ENCODE results near the gene TNFRSF18. TPM values are rescaled to one million over a fixed set of nuclear protein-coding genes. Genes with fewer than 3 reads are reported as not detected.

Gene TNFRSF18
- total and polyA plus RNA-seq, 2 donors: 4.2 to 29.9 TPM

DNA sequence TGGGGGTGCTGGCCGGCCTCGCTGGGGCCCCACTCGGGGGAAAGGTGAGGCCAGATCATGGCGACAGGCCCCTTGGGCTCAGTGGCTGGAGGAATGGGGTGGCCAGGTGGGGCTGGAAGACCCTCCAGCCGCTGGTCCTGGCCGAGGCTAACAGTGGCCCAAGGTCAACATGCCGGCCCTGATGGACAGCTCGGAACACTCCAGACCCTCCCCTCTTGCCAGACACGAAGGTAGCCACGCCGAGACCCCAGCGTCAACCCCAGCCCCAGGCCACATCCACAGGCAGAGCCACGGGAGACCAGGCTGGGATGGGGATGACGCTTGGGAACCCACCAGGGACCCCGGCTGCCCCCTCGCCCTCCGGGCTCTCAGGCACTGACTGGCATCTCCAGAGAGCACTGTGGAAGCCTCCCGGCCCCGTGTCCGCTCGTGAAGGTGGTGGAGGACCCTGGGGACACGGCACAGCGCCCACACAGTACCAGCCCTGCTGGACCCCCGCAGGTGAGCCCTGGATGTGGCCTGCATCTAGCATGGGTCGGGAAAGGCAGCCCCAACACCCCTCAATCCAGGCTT lies 41.0 kb upstream of the TNFRSF18 start:
- 80% methylated on average over 25 of the region's 25 CpGs for WGBS
- DNase-seq (ENCODE audit: low read depth in 6 of 9, low spot score in 9 of 9): no peak
- peaks cover 3 to 10% of the 10 kb centered on the region in 2 donors for H3K4me1 ChIP-seq (ENCODE audit: control insufficient read depth in 2 of 2, insufficient read depth in 2 of 2, low read length in 2 of 2)
- no peak overlapping the region for H3K27ac ChIP-seq (ENCODE audit: low read depth in 1 of 2, low read length in 1 of 2)
- H3K27me3 ChIP-seq (ENCODE audit: control insufficient read depth in 2 of 2, insufficient read depth in 1 of 2, low read length in 1 of 2): peaks cover 26 to 33% of the 10 kb centered on the region in 2 donors
- no peak overlapping the region for H3K4me3 ChIP-seq (ENCODE audit: low read length in 2 of 2)
- H3K36me3 ChIP-seq (ENCODE audit: control insufficient read depth in 2 of 2, insufficient read depth in 2 of 2, low read length in 1 of 2): peaks cover 0 to 2% of the 10 kb centered on the region in 2 donors
- H3K9me3 ChIP-seq (ENCODE audit: control insufficient read depth in 2 of 2, insufficient read depth in 1 of 2, low read length in 1 of 2): peaks cover 0 to 5% of the 10 kb centered on the region in 2 donors

DNA sequence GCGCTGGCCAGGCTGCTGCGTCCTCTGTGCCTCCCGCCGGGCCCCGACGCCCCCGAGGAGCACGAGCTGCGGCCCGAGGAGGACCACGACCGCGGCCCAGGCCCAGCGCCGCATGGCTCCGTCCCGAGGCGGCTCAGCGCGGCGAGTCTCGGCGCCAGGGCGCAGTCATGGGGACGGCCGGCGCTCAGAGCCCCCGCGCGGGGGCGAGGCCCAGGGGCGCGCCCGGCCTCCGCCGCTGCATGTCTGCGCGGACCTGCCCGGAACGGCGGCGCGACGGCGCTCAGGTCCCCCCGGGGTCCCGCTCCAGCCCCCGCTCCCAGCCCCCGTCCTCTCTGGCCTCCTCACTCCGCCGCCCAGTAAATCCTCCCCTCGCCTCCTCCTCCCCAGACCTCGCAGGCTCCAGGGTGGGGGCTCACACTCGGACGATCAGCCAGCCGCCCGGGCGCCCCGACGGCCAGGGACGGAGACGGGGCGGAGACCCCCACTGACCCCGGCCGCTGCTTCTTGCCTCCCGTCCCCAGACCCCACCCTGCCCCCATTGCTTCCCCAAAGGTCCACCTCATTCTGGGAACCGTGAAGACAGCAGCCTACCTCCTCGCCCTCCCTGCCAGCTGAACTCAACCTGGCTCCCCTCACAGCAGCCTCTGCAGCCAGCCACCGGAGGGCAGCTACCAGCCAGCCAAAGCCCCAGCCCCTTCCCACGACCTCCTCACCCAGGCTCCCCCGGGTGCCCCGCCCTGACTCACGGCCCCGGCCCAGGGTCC lies 40.4 kb upstream of the TNFRSF18 start, which contains the start of gene C1QTNF12:
Gene C1QTNF12, minus strand, starts transcription at position 146 of the 764 bp plus-strand sequence. Its CDS starts 32 bp downstream, at position 114.
- Histone ChIP-seq H3K27me3 (ENCODE audit: control insufficient read depth in 2 of 2, insufficient read depth in 1 of 2, low read length in 1 of 2) (peaks cover 26 to 33% of the 10 kb centered on the region in 2 donors), H3K36me3 (ENCODE audit: control insufficient read depth in 2 of 2, insufficient read depth in 2 of 2, low read length in 1 of 2) (no peaks in the 10 kb centered on the region), H3K27ac (ENCODE audit: low read depth in 1 of 2, low read length in 1 of 2) (no peak within 1 kb of the TSS), H3K4me1 (ENCODE audit: control insufficient read depth in 2 of 2, insufficient read depth in 2 of 2, low read length in 2 of 2) (peaks cover 3 to 10% of the 10 kb centered on the region in 2 donors), H3K9me3 (ENCODE audit: control insufficient read depth in 2 of 2, insufficient read depth in 1 of 2, low read length in 1 of 2) (peaks cover 0 to 5% of the 10 kb centered on the region in 2 donors), H3K4me3 (ENCODE audit: low read length in 2 of 2) (no peak within 1 kb of the TSS)
- 8% methylated on average over 74 of the region's 74 CpGs for WGBS
- DNase-seq (ENCODE audit: low read depth in 6 of 9, low spot score in 9 of 9): no peak

DNA sequence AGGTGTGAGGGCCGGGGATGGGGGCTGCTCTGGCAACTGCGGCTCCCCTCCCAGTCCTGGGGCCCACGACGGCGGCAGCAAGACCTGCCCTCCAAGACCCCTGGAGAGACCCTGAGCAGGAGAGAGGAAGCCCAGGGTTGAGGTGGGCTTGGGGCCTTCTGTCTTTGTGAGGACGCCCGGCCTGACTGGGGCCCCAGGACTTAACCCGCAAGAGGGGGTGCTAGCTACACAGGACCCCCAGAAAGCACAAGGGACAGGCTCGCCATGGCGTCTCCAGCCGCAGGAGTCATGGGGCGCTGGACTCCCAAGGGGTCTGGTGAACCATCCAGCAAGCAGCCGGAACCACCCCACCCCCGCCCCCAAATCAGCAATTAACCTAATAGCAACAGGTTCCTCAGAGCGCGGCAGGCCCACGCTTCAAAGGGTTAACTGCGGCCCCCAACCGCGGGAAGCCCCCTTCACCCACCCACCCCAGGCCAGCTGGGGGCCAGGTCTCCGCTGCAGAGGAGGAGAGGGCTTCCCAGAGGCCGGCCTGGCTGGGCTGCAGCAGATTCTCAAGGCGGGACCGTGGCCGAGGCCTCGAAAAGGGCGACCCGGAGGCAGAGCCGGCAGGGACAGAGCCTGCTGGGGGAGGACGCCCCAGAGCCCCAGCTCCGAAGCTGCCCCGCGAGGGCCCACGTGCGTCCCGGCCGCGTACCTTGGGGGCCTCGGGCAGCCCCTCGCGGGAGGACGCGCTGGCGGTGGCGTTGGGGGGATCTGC lies 39.6 kb upstream of the TNFRSF18 start:
- peaks cover 26 to 33% of the 10 kb centered on the region in 2 donors for H3K27me3 ChIP-seq (ENCODE audit: control insufficient read depth in 2 of 2, insufficient read depth in 1 of 2, low read length in 1 of 2)
- no peak overlapping the region for H3K4me3 ChIP-seq (ENCODE audit: low read length in 2 of 2)
- H3K36me3 ChIP-seq (ENCODE audit: control insufficient read depth in 2 of 2, insufficient read depth in 2 of 2, low read length in 1 of 2): no peaks in the 10 kb centered on the region
- H3K9me3 ChIP-seq (ENCODE audit: control insufficient read depth in 2 of 2, insufficient read depth in 1 of 2, low read length in 1 of 2): peaks cover 0 to 5% of the 10 kb centered on the region in 2 donors
- H3K27ac ChIP-seq (ENCODE audit: low read depth in 1 of 2, low read length in 1 of 2): no peak overlapping the region
- H3K4me1 ChIP-seq (ENCODE audit: control insufficient read depth in 2 of 2, insufficient read depth in 2 of 2, low read length in 2 of 2): peaks cover 3 to 7% of the 10 kb centered on the region in 2 donors
- WGBS: 40% methylated on average over 45 of the region's 45 CpGs
- DNase-seq (ENCODE audit: low read depth in 6 of 9, low spot score in 9 of 9): no peak

DNA sequence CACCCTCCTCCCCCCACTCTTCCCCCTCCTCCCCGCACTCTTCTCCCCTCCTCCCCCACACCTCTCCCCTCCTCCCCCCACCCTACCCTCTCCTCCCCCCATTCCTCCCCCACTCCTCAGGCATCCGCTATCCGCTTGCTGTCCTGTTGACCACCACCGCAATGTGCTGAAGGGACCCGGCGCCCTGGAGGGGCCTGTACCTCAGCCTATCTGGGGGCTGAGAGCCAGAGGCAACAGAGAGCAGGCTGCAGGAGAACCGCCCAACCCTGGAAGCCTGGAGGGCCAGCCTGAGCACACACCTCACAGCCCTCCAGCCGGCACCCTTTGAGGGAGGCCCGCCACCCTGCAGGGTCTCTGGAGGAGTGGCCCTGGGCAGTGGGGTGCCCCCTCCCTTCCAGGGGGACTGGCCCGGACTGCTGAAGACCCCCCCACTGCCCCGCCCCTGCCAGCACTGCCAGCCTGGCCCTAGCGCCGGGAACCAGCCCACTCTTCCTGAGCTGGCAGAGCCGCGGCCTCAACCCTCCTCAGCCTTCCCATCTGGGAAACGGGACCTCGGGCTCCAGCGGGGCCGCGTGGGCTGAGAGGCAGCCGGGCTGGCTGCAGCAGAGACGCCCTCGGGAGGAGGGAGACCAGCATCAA lies 38.9 kb upstream of the TNFRSF18 start:
- Histone ChIP-seq H3K27me3 (ENCODE audit: control insufficient read depth in 2 of 2, insufficient read depth in 1 of 2, low read length in 1 of 2) (peaks cover 26 to 38% of the 10 kb centered on the region in 2 donors), H3K36me3 (ENCODE audit: control insufficient read depth in 2 of 2, insufficient read depth in 2 of 2, low read length in 1 of 2) (no peaks in the 10 kb centered on the region), H3K9me3 (ENCODE audit: control insufficient read depth in 2 of 2, insufficient read depth in 1 of 2, low read length in 1 of 2) (no peaks in the 10 kb centered on the region), H3K4me3 (ENCODE audit: low read length in 2 of 2) (no peak overlapping the region), H3K27ac (ENCODE audit: low read depth in 1 of 2, low read length in 1 of 2) (no peak overlapping the region), H3K4me1 (ENCODE audit: control insufficient read depth in 2 of 2, insufficient read depth in 2 of 2, low read length in 2 of 2) (no peaks in the 10 kb centered on the region)
- 89% methylated on average over 23 of the region's 23 CpGs for WGBS
- no peak for DNase-seq (ENCODE audit: low read depth in 6 of 9, low spot score in 9 of 9)

DNA sequence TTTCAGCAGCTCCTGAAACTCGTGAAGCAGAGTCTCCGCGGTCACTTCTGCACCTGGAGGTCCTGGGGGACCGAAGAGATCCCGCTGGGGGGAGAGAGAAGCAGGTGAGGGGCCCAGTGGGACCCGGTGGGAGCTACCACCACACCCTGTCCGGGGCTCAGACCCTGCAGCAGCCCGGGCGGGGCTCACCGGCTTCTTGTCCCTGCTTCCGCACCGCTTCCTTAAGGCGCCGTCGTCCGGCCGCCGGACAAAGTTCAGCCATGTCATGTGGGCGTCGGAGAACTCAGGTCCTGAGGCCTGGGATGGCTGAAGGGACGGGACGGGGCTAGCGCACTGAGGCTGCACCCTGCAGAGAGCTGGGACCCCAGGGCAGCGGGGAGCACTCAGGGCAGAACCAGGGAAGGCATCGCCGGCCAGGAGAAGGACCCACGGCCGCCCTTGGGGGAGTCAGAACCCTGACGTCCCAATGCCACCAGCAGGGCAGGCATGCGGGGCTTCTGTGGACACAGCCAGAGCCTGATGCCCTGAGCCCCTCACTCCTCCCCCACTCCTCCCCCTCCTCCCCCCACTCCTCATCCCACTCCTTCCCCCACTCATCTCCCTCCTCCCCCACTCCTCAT lies 37.9 kb upstream of the TNFRSF18 start:
- no peaks in the 10 kb centered on the region for H3K36me3 ChIP-seq (ENCODE audit: control insufficient read depth in 2 of 2, insufficient read depth in 2 of 2, low read length in 1 of 2)
- no peak overlapping the region for H3K27ac ChIP-seq (ENCODE audit: low read depth in 1 of 2, low read length in 1 of 2)
- H3K27me3 ChIP-seq (ENCODE audit: control insufficient read depth in 2 of 2, insufficient read depth in 1 of 2, low read length in 1 of 2): peaks cover 26 to 48% of the 10 kb centered on the region in 2 donors
- no peaks in the 10 kb centered on the region for H3K9me3 ChIP-seq (ENCODE audit: control insufficient read depth in 2 of 2, insufficient read depth in 1 of 2, low read length in 1 of 2)
- H3K4me3 ChIP-seq (ENCODE audit: low read length in 2 of 2): no peak overlapping the region
- no peak for DNase-seq (ENCODE audit: low read depth in 6 of 9, low spot score in 9 of 9)
- WGBS: 93% methylated on average over 30 of the region's 30 CpGs
- no peaks in the 10 kb centered on the region for H3K4me1 ChIP-seq (ENCODE audit: control insufficient read depth in 2 of 2, insufficient read depth in 2 of 2, low read length in 2 of 2)

DNA sequence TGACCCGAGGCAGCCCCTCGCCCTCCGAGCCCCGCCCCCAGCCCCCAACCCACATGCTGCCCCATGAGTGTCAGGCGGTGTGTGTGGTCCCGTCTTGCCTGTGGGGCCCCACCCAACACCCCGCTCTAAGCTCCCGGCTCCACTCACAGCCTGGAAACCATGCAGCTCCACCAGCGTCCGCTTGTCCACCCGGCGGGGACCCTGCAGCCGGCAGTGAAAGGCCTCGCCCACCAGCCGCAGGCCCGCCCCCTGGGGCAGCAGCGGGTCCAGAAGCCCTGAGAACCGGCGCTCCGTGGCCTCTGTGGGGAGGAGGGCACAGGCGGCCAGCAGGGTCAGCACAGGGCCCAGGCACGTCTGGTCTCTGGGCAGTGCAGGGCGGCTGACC lies 37.4 kb upstream of the TNFRSF18 start:
- WGBS: 91% methylated on average over 23 of the region's 23 CpGs
- Histone ChIP-seq H3K27ac (ENCODE audit: low read depth in 1 of 2, low read length in 1 of 2) (no peak overlapping the region), H3K9me3 (ENCODE audit: control insufficient read depth in 2 of 2, insufficient read depth in 1 of 2, low read length in 1 of 2) (no peaks in the 10 kb centered on the region), H3K36me3 (ENCODE audit: control insufficient read depth in 2 of 2, insufficient read depth in 2 of 2, low read length in 1 of 2) (no peaks in the 10 kb centered on the region), H3K4me3 (ENCODE audit: low read length in 2 of 2) (no peak overlapping the region), H3K4me1 (ENCODE audit: control insufficient read depth in 2 of 2, insufficient read depth in 2 of 2, low read length in 2 of 2) (no peaks in the 10 kb centered on the region), H3K27me3 (ENCODE audit: control insufficient read depth in 2 of 2, insufficient read depth in 1 of 2, low read length in 1 of 2) (peaks cover 26 to 52% of the 10 kb centered on the region in 2 donors)
- DNase-seq (ENCODE audit: low read depth in 6 of 9, low spot score in 9 of 9): no peak

DNA sequence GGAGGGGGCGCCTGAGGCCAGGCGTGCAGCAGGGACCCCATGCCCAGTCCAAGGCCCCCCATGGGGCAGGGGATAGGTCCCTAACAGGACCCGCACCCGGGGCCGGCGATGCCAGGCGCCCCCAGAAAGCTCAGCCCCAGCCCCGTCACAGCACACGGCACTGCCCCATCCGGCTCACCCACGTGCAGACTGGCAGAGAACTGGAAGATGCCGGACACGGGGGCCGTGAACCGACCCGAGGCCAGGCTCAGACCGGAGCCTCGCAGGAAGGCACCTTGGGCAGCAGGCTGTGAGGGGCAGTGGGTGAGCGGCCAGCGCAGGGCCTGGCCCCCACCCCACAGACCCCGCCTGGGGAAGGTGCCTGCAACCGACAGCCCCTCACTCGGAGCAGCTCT lies 36.9 kb upstream of the TNFRSF18 start:
- no peak for DNase-seq (ENCODE audit: low read depth in 6 of 9, low spot score in 9 of 9)
- Histone ChIP-seq H3K9me3 (ENCODE audit: control insufficient read depth in 2 of 2, insufficient read depth in 1 of 2, low read length in 1 of 2) (no peaks in the 10 kb centered on the region), H3K27me3 (ENCODE audit: control insufficient read depth in 2 of 2, insufficient read depth in 1 of 2, low read length in 1 of 2) (peaks cover 26 to 57% of the 10 kb centered on the region in 2 donors), H3K36me3 (ENCODE audit: control insufficient read depth in 2 of 2, insufficient read depth in 2 of 2, low read length in 1 of 2) (no peaks in the 10 kb centered on the region), H3K4me3 (ENCODE audit: low read length in 2 of 2) (no peak overlapping the region), H3K4me1 (ENCODE audit: control insufficient read depth in 2 of 2, insufficient read depth in 2 of 2, low read length in 2 of 2) (no peaks in the 10 kb centered on the region), H3K27ac (ENCODE audit: low read depth in 1 of 2, low read length in 1 of 2) (no peak overlapping the region)
- WGBS: 96% methylated on average over 23 of the region's 23 CpGs

DNA sequence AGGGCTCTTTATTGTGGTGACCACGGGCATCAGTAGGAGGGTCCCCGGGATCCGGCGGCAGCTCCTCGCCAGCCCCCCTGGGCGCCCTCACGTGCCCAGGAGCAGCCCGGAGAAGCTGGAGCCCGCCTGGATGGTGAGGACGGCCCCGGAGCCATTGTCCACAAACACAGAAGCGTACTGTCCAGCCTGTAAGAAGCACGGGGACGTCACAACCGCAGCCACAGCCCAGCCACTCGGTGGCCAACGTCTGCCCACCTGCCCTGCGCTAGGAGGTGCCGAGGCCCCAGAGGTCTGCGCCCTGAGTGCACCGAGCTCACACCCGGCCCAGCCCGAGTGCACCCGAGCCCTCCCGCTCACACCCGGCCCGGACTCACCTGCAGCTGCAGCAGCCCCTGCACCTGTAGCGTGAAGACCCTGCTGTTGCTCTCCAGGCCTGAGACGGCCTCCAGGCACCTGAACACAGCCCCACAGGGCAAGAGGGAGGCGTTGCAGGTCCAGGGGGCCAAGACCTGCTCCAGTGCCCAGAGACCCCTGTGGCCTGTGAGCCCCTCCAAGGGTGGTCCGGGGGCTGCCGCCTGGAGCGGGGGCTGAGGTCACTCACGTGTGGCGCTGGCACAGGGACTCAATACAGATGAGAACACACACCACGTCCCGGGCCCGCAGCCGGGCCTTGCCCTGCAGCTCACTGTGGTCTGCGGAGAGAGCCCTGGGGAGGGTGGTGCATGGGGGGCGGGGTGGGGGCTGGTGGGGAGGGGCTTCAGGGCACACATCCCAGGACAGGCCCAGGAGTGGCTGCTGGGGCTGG lies 36.3 kb upstream of the TNFRSF18 start:
- WGBS: 93% methylated on average over 41 of the region's 41 CpGs
- H3K4me1 ChIP-seq (ENCODE audit: control insufficient read depth in 2 of 2, insufficient read depth in 2 of 2, low read length in 2 of 2): no peaks in the 10 kb centered on the region
- no peaks in the 10 kb centered on the region for H3K9me3 ChIP-seq (ENCODE audit: control insufficient read depth in 2 of 2, insufficient read depth in 1 of 2, low read length in 1 of 2)
- DNase-seq (ENCODE audit: low read depth in 6 of 9, low spot score in 9 of 9): no peak
- H3K27me3 ChIP-seq (ENCODE audit: control insufficient read depth in 2 of 2, insufficient read depth in 1 of 2, low read length in 1 of 2): peaks cover 24 to 58% of the 10 kb centered on the region in 2 donors
- no peaks in the 10 kb centered on the region for H3K36me3 ChIP-seq (ENCODE audit: control insufficient read depth in 2 of 2, insufficient read depth in 2 of 2, low read length in 1 of 2)
- H3K27ac ChIP-seq (ENCODE audit: low read depth in 1 of 2, low read length in 1 of 2): no peak overlapping the region
- no peak overlapping the region for H3K4me3 ChIP-seq (ENCODE audit: low read length in 2 of 2)
